C4-2B (cell line): ENCODE measurements around the gene SEPTIN5.

Source experiments
- H3K27ac ChIP-seq: fragments of 450-650 bp; 2 replicates; pipeline ENCODE4 v1.5.1; 2017
- CTCF ChIP-seq: fragments of 450-650 bp; conservative IDR thresholded peaks from 2 replicates; pipeline ENCODE4 v1.5.1; 2017; ENCODE audit warnings: mild to moderate bottlenecking
- ZFX ChIP-seq: fragments of 450-650 bp; IDR thresholded peaks from 2 replicates; pipeline ENCODE4 v1.6.1; 2017

The SEPTIN5 gene

GRCh38 chr22:19734163-19734562 lies 19.9 kb downstream of the SEPTIN5 start:
- TF ChIP-seq CTCF (no peak), ZFX (no peak)
- no peak overlapping the region for H3K27ac ChIP-seq

GRCh38 chr22:19734837-19735382 lies 20.6 kb downstream of the SEPTIN5 start:
- no peak for TF ChIP-seq ZFX

GRCh38 chr22:19735665-19736510 lies 21.6 kb downstream of the SEPTIN5 start:
- no peak overlapping the region for H3K27ac ChIP-seq
- TF ChIP-seq ZFX (no peak), CTCF (no peak)

More at GRCh38 chr22:19734837-19735382, 20.6 kb downstream of the SEPTIN5 start:
- H3K27ac ChIP-seq = no peak overlapping the region

DNA sequence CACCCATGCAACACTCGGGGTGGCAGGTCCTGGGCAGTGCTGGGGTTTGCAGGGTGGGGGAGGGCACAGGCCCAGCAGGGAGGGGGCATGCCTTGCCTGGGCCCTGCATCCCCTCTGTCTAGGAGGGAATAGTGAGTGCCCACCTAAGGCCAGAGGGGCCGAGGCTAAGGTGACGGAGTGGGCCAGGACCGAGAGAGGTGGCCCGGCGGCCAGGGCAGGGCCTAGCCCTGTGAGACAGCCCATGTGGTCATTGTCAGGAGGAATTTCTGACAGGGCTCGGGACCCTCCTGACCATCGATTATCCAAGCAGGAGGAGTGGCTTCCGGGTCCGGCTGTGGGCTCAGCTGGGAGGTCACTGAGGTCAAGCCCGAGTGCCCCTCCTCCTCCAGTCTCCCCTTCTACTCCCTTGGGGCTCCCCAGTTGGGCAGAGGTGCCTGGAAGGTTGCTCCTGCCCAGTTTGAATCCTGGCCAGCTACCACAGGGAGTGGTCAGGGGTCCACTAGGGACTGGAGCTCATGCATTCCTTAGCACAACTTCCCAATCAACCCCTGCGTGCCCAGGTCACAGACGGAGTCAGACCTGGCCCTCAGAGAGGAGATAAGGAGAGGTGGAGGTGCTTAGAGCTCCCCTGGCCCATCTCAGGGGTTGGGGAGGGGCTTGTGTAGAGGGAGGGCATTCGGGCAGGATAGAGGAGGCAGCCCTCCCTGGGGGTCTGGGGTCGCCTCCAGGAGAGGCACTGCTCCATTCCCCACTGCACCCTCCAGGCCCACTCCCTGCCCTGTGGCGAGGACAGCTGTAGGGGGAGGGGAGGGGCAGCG lies 23.8 kb downstream of the SEPTIN5 start:
- H3K27ac ChIP-seq = no peak overlapping the region
- TF ChIP-seq ZFX (no peak), CTCF (no peak)

DNA sequence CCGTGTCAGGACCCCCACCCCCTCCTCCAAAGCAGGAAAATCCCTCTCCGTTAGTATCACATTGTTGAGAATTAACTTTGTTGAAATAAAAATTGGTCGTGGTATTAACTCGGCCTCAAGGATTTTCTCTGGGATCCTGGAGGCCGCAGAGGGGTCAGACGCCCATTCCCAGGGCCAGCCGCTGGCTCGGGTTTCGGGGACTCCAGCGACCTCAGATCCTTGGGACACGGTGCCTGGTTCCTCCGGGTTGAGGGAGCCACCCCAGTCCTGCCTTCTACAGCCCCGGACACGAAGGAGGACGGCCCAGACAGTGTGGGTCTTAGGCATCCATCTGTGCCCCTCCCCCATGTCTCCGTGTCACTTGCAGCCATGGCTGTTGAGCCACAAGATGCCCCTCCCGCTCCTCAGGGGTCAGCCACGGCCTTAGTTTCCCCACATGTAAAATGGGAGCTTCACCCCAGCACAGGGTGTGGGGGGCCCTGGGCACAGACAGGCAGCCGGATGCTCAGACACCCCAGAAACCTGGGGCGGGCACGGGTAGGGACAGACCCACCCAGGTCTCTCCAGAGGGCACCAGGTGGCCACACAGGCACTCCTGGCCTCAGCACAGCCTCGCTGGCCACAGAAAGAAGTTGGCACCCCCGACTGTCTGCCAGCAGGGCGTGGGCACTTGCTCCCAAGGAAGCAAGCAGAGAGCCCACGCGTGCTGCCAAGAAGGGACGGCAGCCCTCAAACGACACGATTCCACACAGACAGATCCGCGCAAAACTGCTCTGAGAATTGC lies 24.6 kb downstream of the SEPTIN5 start:
- TF ChIP-seq CTCF = no peak
- no peak for TF ChIP-seq ZFX
- H3K27ac ChIP-seq = no peak overlapping the region

DNA sequence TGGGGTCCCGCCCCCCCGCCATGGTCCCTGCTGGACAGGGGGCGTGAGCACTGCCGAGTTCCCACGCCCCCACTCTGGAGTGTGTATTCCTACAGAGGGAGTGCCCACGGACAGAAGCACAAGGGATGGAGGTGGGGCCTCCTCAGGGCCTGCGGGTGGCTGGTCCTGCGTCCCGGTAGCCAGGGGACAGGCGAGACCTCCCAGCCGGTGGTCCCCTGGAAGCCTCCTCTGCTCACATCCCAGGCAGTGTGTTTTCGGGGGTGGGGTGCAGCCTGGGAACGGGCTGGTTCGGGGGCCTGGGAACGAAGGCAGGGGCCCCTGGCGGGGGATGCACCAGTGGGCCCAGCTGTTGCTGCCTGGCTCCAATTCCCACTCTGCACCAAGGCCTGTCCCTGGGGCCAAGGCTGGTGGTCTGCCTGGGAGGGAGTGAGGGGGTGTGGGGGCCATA lies 25.2 kb downstream of the SEPTIN5 start:
- no peak for TF ChIP-seq CTCF
- TF ChIP-seq ZFX = no peak
- no peak overlapping the region for H3K27ac ChIP-seq

DNA sequence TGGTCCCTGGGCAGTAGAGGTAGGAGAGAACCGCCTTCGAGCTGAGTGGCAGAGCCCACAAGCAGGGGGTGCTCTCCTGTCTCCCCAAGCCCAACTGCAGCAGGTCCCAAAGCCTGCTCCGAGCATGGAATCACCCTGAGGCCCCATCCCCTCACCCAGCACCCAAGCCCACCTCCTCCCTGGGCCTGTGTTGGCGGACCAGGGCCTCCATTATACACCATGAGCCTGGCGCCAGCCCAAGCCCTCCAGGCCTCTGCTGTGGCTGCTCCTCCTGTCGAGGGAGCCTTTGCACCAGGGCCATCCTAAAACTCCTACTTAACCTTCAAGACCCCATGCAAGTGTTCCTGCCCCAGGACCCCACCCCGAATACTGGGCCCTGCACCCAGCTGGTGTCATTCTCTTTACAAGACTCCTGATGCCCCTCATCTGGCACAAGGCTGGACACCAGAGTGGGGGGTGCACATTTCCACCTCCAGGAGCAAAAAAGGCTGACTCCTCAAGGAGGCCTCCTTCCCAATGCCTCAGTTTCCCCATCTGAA lies 25.7 kb downstream of the SEPTIN5 start:
- H3K27ac ChIP-seq = no peak overlapping the region
- TF ChIP-seq ZFX = no peak
- TF ChIP-seq CTCF = no peak
